Osteocyte (in vitro differentiated cells): ENCODE measurements around the gene BRD3. TPM values are rescaled to one million over a fixed set of nuclear protein-coding genes. Genes with fewer than 3 reads are reported as not detected.
A peak's percentile ranks its signal among the peaks of the same experiment; 100 is the strongest.

Experiments used
- DNase-seq: peaks from one replicate; pipeline ENCODE4 v3.0.0; 2021; ENCODE audit warnings: mixed read lengths; ENCODE audit not compliant: unreplicated experiment; ENCODE audit errors: extremely low spot score
- H3K27ac Mint-ChIP-seq: one replicate; pipeline ENCODE4 v1.8.0; 2021; ENCODE audit warnings: mild to moderate bottlenecking, mixed read lengths; ENCODE audit not compliant: unreplicated experiment
- H3K27me3 Mint-ChIP-seq: one replicate; pipeline ENCODE4 v1.8.0; 2021; ENCODE audit warnings: mixed read lengths; ENCODE audit not compliant: unreplicated experiment
- H3K36me3 Mint-ChIP-seq: one replicate; pipeline ENCODE4 v1.8.0; 2021; ENCODE audit warnings: mixed read lengths; ENCODE audit not compliant: unreplicated experiment
- H3K4me1 Mint-ChIP-seq: one replicate; pipeline ENCODE4 v1.8.0; 2021; ENCODE audit warnings: mixed read lengths; ENCODE audit not compliant: unreplicated experiment
- H3K4me3 Mint-ChIP-seq: one replicate; pipeline ENCODE4 v1.8.0; 2021; ENCODE audit warnings: mild to moderate bottlenecking, moderate library complexity, mixed read lengths; ENCODE audit not compliant: unreplicated experiment
- H3K9me3 Mint-ChIP-seq: one replicate; pipeline ENCODE4 v1.8.0; 2021; ENCODE audit warnings: mixed read lengths; ENCODE audit not compliant: unreplicated experiment
- CTCF ChIP-seq: fragments of 200-600 bp; sonication (generic); IDR thresholded peaks from 2 replicates; pipeline ENCODE4 v1.5.0; 2021; ENCODE audit warnings: antibody characterized with exemption, mild to moderate bottlenecking, moderate library complexity
- total RNA-seq: library from RNA; stranded (reverse); gene quantifications from 2 replicates; pipeline ENCODE4 v1.2.1, GENCODE V29; 2021

The BRD3 gene
- total RNA-seq, 1 donor from 2014 or later = 56.2 TPM

- no peak for TF ChIP-seq CTCF
- Mint-ChIP-seq H3K9me3 (no peaks in the 10 kb centered on the region), H3K4me1 (peaks cover 40% of the 10 kb centered on the region), H3K27ac (peak overlapping the region; percentile 83), H3K27me3 (peaks cover 9% of the 10 kb centered on the region), H3K36me3 (peaks cover 2% of the 10 kb centered on the region), H3K4me3 (peak overlapping the region; percentile 76)
- no peak for DNase-seq
Observed at GRCh38 chr9:134065612-134066419, 2.0 kb downstream of the BRD3 start.

- DNase-seq = no peak
- Mint-ChIP-seq H3K36me3 (no peaks in the 10 kb centered on the region), H3K4me3 (peak overlapping the region; percentile 76), H3K9me3 (no peaks in the 10 kb centered on the region), H3K27me3 (no peaks in the 10 kb centered on the region), H3K4me1 (peaks cover 45% of the 10 kb centered on the region), H3K27ac (no peak overlapping the region)
- TF ChIP-seq CTCF = no peak
Observed at GRCh38 chr9:134064711-134065110, 3.1 kb downstream of the BRD3 start.

- peaks cover 46% of the 10 kb centered on the region for H3K4me1 Mint-ChIP-seq
- no peaks in the 10 kb centered on the region for H3K9me3 Mint-ChIP-seq
- no peak for DNase-seq
- no peak overlapping the region for H3K27ac Mint-ChIP-seq
- TF ChIP-seq CTCF = no peak
- H3K36me3 Mint-ChIP-seq = no peaks in the 10 kb centered on the region
- H3K4me3 Mint-ChIP-seq = no peak overlapping the region
- H3K27me3 Mint-ChIP-seq = no peaks in the 10 kb centered on the region
Observed at GRCh38 chr9:134063571-134064450, 4.0 kb downstream of the BRD3 start.

- DNase-seq = no peak
- peaks cover 45% of the 10 kb centered on the region for H3K4me1 Mint-ChIP-seq
- no peaks in the 10 kb centered on the region for H3K27me3 Mint-ChIP-seq
- no peak overlapping the region for H3K27ac Mint-ChIP-seq
- no peaks in the 10 kb centered on the region for H3K36me3 Mint-ChIP-seq
- no peak for TF ChIP-seq CTCF
- no peaks in the 10 kb centered on the region for H3K9me3 Mint-ChIP-seq
- no peak overlapping the region for H3K4me3 Mint-ChIP-seq
Observed at GRCh38 chr9:134063088-134063570, 4.7 kb downstream of the BRD3 start.
